IPS-15b (cell line): ENCODE data around the gene SHLD2.
"Not testable (repeated sequence)": the region's sequence is repeated elsewhere in the genome, so short reads cannot be mapped to it uniquely, and the experiment has no call there.

Source experiments
- H3K27me3 ChIP-seq: one replicate; pipeline ENCODE4 v1.6.1; 2013; ENCODE audit warnings: low read length; ENCODE audit not compliant: control insufficient read depth, insufficient read depth
- H3K36me3 ChIP-seq: one replicate; pipeline ENCODE4 v1.6.1; 2013; ENCODE audit warnings: low read length; ENCODE audit not compliant: control insufficient read depth, insufficient read depth
- H3K4me1 ChIP-seq: one replicate; pipeline ENCODE4 v1.6.1; 2013; ENCODE audit warnings: mild to moderate bottlenecking, low read length; ENCODE audit not compliant: control insufficient read depth, insufficient read depth
- H3K4me3 ChIP-seq: one replicate; pipeline ENCODE4 v1.5.1; 2013; ENCODE audit warnings: low read depth, low read length
- H3K9ac ChIP-seq: one replicate; pipeline ENCODE4 v1.6.1; 2013; ENCODE audit warnings: low read depth, mild to moderate bottlenecking, low read length
- H3K9me3 ChIP-seq: one replicate; pipeline ENCODE4 v1.6.1; 2013; ENCODE audit warnings: mild to moderate bottlenecking, low read length; ENCODE audit not compliant: control insufficient read depth, insufficient read depth

SHLD2 gene

GRCh38 chr10:87162703-87163293 lies 67.8 kb downstream of the SHLD2 start:
- H3K9me3 ChIP-seq, H3K27me3 ChIP-seq, H3K9ac ChIP-seq, H3K36me3 ChIP-seq, H3K4me1 ChIP-seq, H3K4me3 ChIP-seq: not testable (repeated sequence)

DNA sequence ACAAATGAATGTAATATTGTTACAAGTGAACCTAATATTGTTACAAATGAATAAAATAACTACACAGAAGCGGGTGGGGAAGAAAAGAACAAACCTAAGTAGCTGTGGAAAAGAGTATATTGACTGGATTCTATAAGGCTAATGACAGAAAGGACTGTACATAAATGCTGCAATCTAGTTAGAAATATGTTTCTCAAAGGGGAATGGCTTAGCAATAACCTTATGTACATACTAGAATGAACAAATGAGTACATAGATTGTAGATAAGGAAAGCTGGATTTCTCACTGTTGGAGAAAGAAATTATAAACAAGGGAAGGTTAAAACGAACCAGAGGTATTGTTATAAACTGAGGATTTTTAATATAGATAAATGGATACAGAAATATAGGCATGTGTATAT lies 68.4 kb downstream of the SHLD2 start:
- H3K9ac ChIP-seq, H3K4me3 ChIP-seq, H3K36me3 ChIP-seq, H3K9me3 ChIP-seq, H3K4me1 ChIP-seq, H3K27me3 ChIP-seq: not testable (repeated sequence)

GRCh38 chr10:87169857-87170256 lies 74.9 kb downstream of the SHLD2 start:
- H3K4me1 ChIP-seq, H3K27me3 ChIP-seq, H3K9ac ChIP-seq, H3K4me3 ChIP-seq, H3K36me3 ChIP-seq, H3K9me3 ChIP-seq: not testable (repeated sequence)

DNA sequence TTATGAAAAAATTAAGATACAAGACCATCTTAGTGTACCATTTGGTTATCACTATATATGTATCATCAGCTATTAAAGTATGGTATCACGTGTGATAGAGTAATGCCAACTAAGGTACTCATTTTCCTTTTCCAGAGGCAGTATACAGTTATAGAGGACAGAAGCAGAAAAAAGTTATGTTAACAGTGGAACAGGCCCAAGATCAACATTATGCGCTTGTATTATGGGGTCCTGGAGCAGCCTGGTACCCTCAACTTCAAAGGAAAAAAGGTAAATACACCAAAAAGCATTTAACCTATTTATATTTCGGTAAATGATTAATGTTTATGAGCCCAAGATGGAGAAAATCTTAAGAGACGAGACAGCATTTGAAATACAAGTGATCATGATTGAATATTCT lies 75.7 kb downstream of the SHLD2 start:
- not testable (repeated sequence) for H3K36me3 ChIP-seq, H3K9ac ChIP-seq, H3K4me1 ChIP-seq, H3K27me3 ChIP-seq, H3K4me3 ChIP-seq, H3K9me3 ChIP-seq

- not testable (repeated sequence) for H3K4me1 ChIP-seq, H3K9me3 ChIP-seq, H3K27me3 ChIP-seq, H3K9ac ChIP-seq, H3K4me3 ChIP-seq, H3K36me3 ChIP-seq
These were observed 76.7 kb downstream of the SHLD2 start for GRCh38 chr10:87171670-87172069.

GRCh38 chr10:87172178-87172577 lies 77.2 kb downstream of the SHLD2 start:
- not testable (repeated sequence) for H3K9ac ChIP-seq, H3K4me3 ChIP-seq, H3K9me3 ChIP-seq, H3K4me1 ChIP-seq, H3K36me3 ChIP-seq, H3K27me3 ChIP-seq

- H3K27me3 ChIP-seq, H3K36me3 ChIP-seq, H3K9me3 ChIP-seq, H3K4me1 ChIP-seq, H3K4me3 ChIP-seq, H3K9ac ChIP-seq: not testable (repeated sequence)
These were observed 82.6 kb downstream of the SHLD2 start for GRCh38 chr10:87177587-87177986.

DNA sequence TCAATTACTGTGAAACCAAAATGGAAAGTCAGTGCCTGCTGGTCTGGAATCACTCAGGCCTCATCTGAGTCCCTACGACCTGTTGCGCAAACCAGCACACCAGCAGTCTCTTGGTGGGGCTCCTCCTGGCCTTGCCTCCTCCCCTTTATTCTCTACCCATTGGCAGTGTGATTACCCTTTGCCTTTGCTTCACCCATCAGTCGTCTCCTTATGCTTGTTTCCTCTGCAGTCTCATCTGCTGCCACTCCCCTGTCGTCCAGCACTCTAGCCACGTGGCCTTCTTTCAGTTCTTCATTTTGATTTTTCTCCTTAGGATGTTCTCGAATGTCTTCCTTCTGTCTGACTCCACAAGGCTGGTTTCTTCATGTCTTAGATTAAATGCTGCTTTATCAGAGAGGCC lies 89.4 kb downstream of the SHLD2 start:
- not testable (repeated sequence) for H3K9me3 ChIP-seq, H3K4me1 ChIP-seq, H3K4me3 ChIP-seq, H3K27me3 ChIP-seq, H3K9ac ChIP-seq, H3K36me3 ChIP-seq

DNA sequence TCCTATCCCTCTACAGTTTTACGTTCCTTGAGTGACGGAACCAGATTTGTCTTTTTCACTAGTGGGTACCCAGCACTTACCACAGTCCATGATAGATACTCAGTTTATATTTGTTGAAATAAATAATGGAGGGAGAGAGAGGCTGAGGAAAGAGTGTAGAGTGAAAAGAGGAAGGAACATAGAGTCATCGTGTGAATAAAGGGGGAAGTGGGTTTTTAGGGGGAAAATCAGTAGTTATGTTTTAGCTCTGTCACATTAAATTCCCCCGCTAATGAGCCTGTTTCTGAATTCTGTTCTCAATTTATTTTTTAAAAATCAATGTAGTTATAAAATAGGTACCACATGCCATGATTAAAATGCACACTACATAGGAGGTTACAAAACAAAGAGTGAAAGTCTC lies 91.0 kb downstream of the SHLD2 start:
- not testable (repeated sequence) for H3K4me1 ChIP-seq, H3K36me3 ChIP-seq, H3K9ac ChIP-seq, H3K27me3 ChIP-seq, H3K9me3 ChIP-seq, H3K4me3 ChIP-seq

- not testable (repeated sequence) for H3K4me1 ChIP-seq, H3K9me3 ChIP-seq, H3K36me3 ChIP-seq, H3K27me3 ChIP-seq, H3K4me3 ChIP-seq, H3K9ac ChIP-seq
These were observed 92.6 kb downstream of the SHLD2 start for GRCh38 chr10:87187573-87187972.

DNA sequence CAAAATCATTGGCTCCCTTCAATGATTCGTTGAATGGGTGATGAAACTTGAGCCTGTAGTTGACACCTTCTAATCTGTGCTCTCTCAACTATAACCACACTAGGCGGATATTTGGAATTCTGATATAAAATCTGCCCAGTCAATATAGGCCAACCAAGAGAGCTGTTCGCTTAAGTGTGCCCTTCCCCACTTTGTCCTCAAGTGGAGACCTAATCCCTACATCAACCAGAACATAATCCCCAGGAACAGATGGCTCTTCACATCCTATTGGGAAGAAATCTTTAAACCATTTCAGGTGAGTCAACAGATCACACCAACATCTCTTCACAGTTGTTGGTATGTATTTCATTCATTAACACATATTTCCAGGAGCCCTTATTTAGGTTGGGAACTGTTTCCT lies 96.8 kb downstream of the SHLD2 start:
- not testable (repeated sequence) for H3K4me3 ChIP-seq, H3K4me1 ChIP-seq, H3K27me3 ChIP-seq, H3K36me3 ChIP-seq, H3K9me3 ChIP-seq, H3K9ac ChIP-seq

DNA sequence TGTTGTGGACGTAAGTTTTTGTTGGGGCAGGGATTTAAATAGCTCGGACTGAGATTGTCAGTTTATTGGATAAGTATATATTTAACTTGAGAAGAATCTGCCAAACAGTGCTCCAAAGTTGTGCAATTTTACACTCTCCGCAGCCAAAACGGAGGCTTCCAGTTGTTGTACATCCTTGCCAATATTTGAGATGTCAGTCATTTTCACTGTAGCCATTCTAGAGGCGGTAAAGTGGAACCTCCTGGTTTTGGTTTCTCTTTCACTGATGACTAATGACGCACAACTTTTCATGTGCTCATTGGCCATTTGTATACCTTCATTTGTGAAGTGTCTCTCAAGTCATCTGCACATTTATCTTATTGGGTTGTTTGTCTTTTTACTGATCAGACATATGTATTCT lies 105.9 kb downstream of the SHLD2 start:
- not testable (repeated sequence) for H3K27me3 ChIP-seq, H3K36me3 ChIP-seq, H3K9ac ChIP-seq, H3K4me1 ChIP-seq, H3K9me3 ChIP-seq, H3K4me3 ChIP-seq

DNA sequence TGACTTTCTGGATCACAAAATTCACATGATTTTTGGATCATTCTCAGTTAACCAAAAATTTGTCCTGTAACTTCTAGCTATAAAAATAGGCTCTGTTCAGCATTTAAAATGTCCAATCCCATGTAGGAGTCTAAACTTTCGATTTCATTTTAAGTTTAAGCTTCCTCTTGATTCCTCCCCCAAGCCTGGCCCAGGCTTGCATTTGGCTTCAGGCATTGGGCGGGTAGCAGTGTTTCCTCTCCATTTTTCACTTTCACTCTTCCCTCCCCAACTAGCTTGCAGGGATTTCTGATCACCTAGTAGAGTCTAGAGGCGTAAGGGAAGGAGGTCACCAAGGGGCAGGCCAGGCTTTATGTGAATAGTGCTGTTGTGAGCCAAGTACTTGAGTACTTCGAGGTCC lies 109.8 kb downstream of the SHLD2 start:
- H3K9me3 ChIP-seq, H3K4me3 ChIP-seq, H3K4me1 ChIP-seq, H3K36me3 ChIP-seq, H3K27me3 ChIP-seq, H3K9ac ChIP-seq: not testable (repeated sequence)
